ENCODE measurements around the gene ADIPOR2.

The ADIPOR2 gene

GRCh38 chr12:1696800-1697199 lies 5.9 kb downstream of the ADIPOR2 start:
- TF ChIP-seq USF1 (IDR thresholded peaks at IDR 0.05) (no peak), TCF12 (IDR thresholded peaks at IDR 0.05; ENCODE audit: low read depth) (no peak), RAD21 (IDR thresholded peaks at IDR 0.05; ENCODE audit: low read depth) (no peak), EP300 (IDR thresholded peaks at IDR 0.05; ENCODE audit: borderline replicate concordance) (no peak), TEAD4 (IDR thresholded peaks at IDR 0.05) (no peak), ZBTB7A (IDR thresholded peaks at IDR 0.05; ENCODE audit: low read depth) (no peak), CREB1 (IDR thresholded peaks at IDR 0.05; ENCODE audit: low read depth) (no peak), NFIC (IDR thresholded peaks at IDR 0.05) (no peak)

- no peak for TF ChIP-seq USF1 (IDR thresholded peaks at IDR 0.05)
- no peak for TF ChIP-seq YY1 (IDR thresholded peaks at IDR 0.05; ENCODE audit: low read depth)
These were observed 6.4 kb downstream of the ADIPOR2 start for GRCh38 chr12:1697271-1697670.

GRCh38 chr12:1698720-1699119 lies 7.8 kb downstream of the ADIPOR2 start:
- no peak for TF ChIP-seq TAF1 (IDR thresholded peaks at IDR 0.05; ENCODE audit: low read depth)
- no peak for TF ChIP-seq YY1 (IDR thresholded peaks at IDR 0.05; ENCODE audit: low read depth)
- no peak for TF ChIP-seq TEAD4 (IDR thresholded peaks at IDR 0.05)
- TF ChIP-seq REST (IDR thresholded peaks at IDR 0.05; ENCODE audit: low read depth) = no peak
- no peak for TF ChIP-seq TCF12 (IDR thresholded peaks at IDR 0.05; ENCODE audit: low read depth)
- TF ChIP-seq NFIC (IDR thresholded peaks at IDR 0.05) = no peak
- no peak for TF ChIP-seq ZBTB7A (IDR thresholded peaks at IDR 0.05; ENCODE audit: low read depth)
- TF ChIP-seq EGR1 (IDR thresholded peaks at IDR 0.05) = no peak
- TF ChIP-seq FOXM1 (IDR thresholded peaks at IDR 0.05; ENCODE audit: borderline replicate concordance, low read depth) = no peak
- no peak for TF ChIP-seq USF1 (IDR thresholded peaks at IDR 0.05)
- no peak for TF ChIP-seq MAX (IDR thresholded peaks at IDR 0.05)
- no peak for TF ChIP-seq EP300 (IDR thresholded peaks at IDR 0.05; ENCODE audit: borderline replicate concordance)
- no peak for TF ChIP-seq CREB1 (IDR thresholded peaks at IDR 0.05; ENCODE audit: low read depth)
- TF ChIP-seq CEBPB (IDR thresholded peaks at IDR 0.05) = no peak
- no peak for TF ChIP-seq RAD21 (IDR thresholded peaks at IDR 0.05; ENCODE audit: low read depth)

GRCh38 chr12:1702713-1703112 lies 11.8 kb downstream of the ADIPOR2 start:
- TF ChIP-seq REST (IDR thresholded peaks at IDR 0.05; ENCODE audit: low read depth) = no peak
- no peak for TF ChIP-seq YY1 (IDR thresholded peaks at IDR 0.05; ENCODE audit: low read depth)
- no peak for TF ChIP-seq TEAD4 (IDR thresholded peaks at IDR 0.05)
- TF ChIP-seq TAF1 (IDR thresholded peaks at IDR 0.05; ENCODE audit: low read depth) = no peak
- no peak for TF ChIP-seq RAD21 (IDR thresholded peaks at IDR 0.05; ENCODE audit: low read depth)
- TF ChIP-seq CEBPB (IDR thresholded peaks at IDR 0.05) = no peak
- no peak for TF ChIP-seq ZBTB7A (IDR thresholded peaks at IDR 0.05; ENCODE audit: low read depth)
- no peak for TF ChIP-seq EP300 (IDR thresholded peaks at IDR 0.05; ENCODE audit: borderline replicate concordance)
- no peak for TF ChIP-seq EGR1 (IDR thresholded peaks at IDR 0.05)
- TF ChIP-seq TCF12 (IDR thresholded peaks at IDR 0.05; ENCODE audit: low read depth) = no peak
- TF ChIP-seq NFIC (IDR thresholded peaks at IDR 0.05) = no peak
- TF ChIP-seq MAX (IDR thresholded peaks at IDR 0.05) = no peak
- TF ChIP-seq USF1 (IDR thresholded peaks at IDR 0.05) = no peak
- TF ChIP-seq FOXM1 (IDR thresholded peaks at IDR 0.05; ENCODE audit: borderline replicate concordance, low read depth) = no peak

GRCh38 chr12:1703771-1704722 lies 13.2 kb downstream of the ADIPOR2 start:
- TF ChIP-seq NFIC (IDR thresholded peaks at IDR 0.05) (no peak), MAX (IDR thresholded peaks at IDR 0.05) (no peak), FOXM1 (IDR thresholded peaks at IDR 0.05; ENCODE audit: borderline replicate concordance, low read depth) (no peak)
